Measurements from ENCODE around the gene GCNT1. TPM values are rescaled to one million over a fixed set of nuclear protein-coding genes. Genes with fewer than 3 reads are reported as not detected.

Gene GCNT1
- total RNA-seq, 2 experiments from 2014 or later = 18.2 to 38.4 TPM

- Histone ChIP-seq H3K36me3 (ENCODE audit: insufficient read depth, low read length) (no peaks in the 10 kb centered on the region), H3K9me2 (ENCODE audit: insufficient read depth, low read length) (no peaks in the 10 kb centered on the region), H3K79me2 (ENCODE audit: insufficient read depth, low read depth, low read length) (no peaks in the 10 kb centered on the region), H3K4me1 (ENCODE audit: insufficient read depth, low read length, poor library complexity, severe bottlenecking) (no peaks in the 10 kb centered on the region), H4K20me1 (ENCODE audit: insufficient read depth, low read length) (no peaks in the 10 kb centered on the region), H2AFZ (ENCODE audit: low read length) (no peak overlapping the region), H3K27ac (ENCODE audit: low read depth, low read length, poor library complexity, severe bottlenecking) (no peak overlapping the region), H3K4me2 (ENCODE audit: low read length) (no peak overlapping the region), H3K4me3 (ENCODE audit: low read depth, low read length, poor library complexity, severe bottlenecking) (no peak overlapping the region), H3K9me3 (ENCODE audit: low read length) (0 out of 2 replicates have a peak, but pooled peaks cover 3% of the 10 kb centered on the region)
- CTCF ChIA-PET (ENCODE audit: unreplicated experiment) = no interaction called here
- no TSS peak for BruUV-seq (replicated peaks)
- POLR2A ChIA-PET = interaction anchor here (0.5 to 0.6 kb wide), 2 partner anchors 93 to 1744 kb away, joined by 3 read pairs; partner anchors contain the start of gene PSAT1
- DNase-seq (ENCODE audit: low spot score) = no peak
- intact Hi-C loops (cut with micrococcal nuclease; ENCODE audit: unreplicated experiment) = no loop called here
- TF ChIP-seq CTCF (conservative IDR thresholded peaks at IDR 0.05; ENCODE audit: low read length) (no peak), EZH2phosphoT487 (IDR thresholded peaks at IDR 0.05; ENCODE audit: borderline replicate concordance, low read depth, low read length) (no peak)
Observed at GRCh38 chr9:76552751-76553455, 93.9 kb downstream of the GCNT1 start.

DNA sequence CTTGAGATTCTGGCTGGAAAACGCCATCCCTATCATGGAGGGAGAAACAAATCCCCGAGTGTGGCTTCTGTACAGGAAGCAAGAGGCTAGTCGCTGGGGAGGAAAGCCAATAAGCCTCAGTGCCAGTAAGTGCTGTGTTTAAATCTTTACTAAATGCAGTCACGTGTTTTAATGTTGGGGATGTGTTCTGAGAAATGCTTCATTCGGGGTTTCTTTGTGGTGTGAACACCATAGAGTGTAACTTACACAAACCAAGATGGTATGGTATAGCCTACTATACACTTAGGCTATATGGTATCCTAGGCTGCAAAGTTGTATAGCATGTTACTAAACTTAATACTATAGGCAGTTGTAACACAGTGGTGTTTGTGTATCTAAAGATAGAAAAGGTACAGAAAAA, 94.7 kb downstream of the GCNT1 start:
- ChIA-PET CTCF (ENCODE audit: unreplicated experiment) (no interaction called here), POLR2A (no interaction called here)
- Histone ChIP-seq H3K79me2 (ENCODE audit: insufficient read depth, low read depth, low read length) (no peaks in the 10 kb centered on the region), H2AFZ (ENCODE audit: low read length) (no peak overlapping the region), H3K4me1 (ENCODE audit: insufficient read depth, low read length, poor library complexity, severe bottlenecking) (no peaks in the 10 kb centered on the region), H3K36me3 (ENCODE audit: insufficient read depth, low read length) (peaks cover under 1% of the 10 kb centered on the region; the same call in 1 of the 2 replicates), H3K4me2 (ENCODE audit: low read length) (no peak overlapping the region), H3K9me3 (ENCODE audit: low read length) (0 out of 2 replicates have a peak, but pooled peaks cover 11% of the 10 kb centered on the region), H3K27ac (ENCODE audit: low read depth, low read length, poor library complexity, severe bottlenecking) (no peak overlapping the region), H3K4me3 (ENCODE audit: low read depth, low read length, poor library complexity, severe bottlenecking) (no peak overlapping the region), H4K20me1 (ENCODE audit: insufficient read depth, low read length) (no peaks in the 10 kb centered on the region), H3K9me2 (ENCODE audit: insufficient read depth, low read length) (no peaks in the 10 kb centered on the region)
- intact Hi-C loops (cut with micrococcal nuclease; ENCODE audit: unreplicated experiment) = no loop called here
- no TSS peak for BruUV-seq (replicated peaks)
- DNase-seq (ENCODE audit: low spot score) = no peak
- no peak for TF ChIP-seq CTCF (conservative IDR thresholded peaks at IDR 0.05; ENCODE audit: low read length)
- no peak for TF ChIP-seq EZH2phosphoT487 (IDR thresholded peaks at IDR 0.05; ENCODE audit: borderline replicate concordance, low read depth, low read length)

Other genes with a start within 250 kb of the GCNT1 start
- gene RFK, start 64.8 kb upstream of the GCNT1 start, total RNA-seq (2014; rRNA removed; shearing (Covaris generic)) = 25.4 and 37.8 TPM in 2 replicates
- gene RFK, start 64.8 kb upstream of the GCNT1 start, total RNA-seq (2022) = 27.9 and 28.7 TPM in 2 replicates